HepG2 (cell line): Measurements from ENCODE around the gene KDM3A. TPM values are rescaled to one million over a fixed set of nuclear protein-coding genes. Genes with fewer than 3 reads are reported as not detected.

ENCODE experiments used
- ATAC-seq: fragments of 200-7000 bp; cut with Tn5 transposase; 3 replicates; pipeline ENCODE4 v1.9.1; 2020; ENCODE audit warnings: mild to moderate bottlenecking, moderate library complexity
- BruUV-seq: library from RNA; stranded (reverse); fragments of 400-500 nt; replicated peaks from 2 replicates; lab custom pipeline; 2021; lab: Mats Ljungman, UMichigan
- CTCF ChIA-PET: fragments of 300-600 bp; formaldehyde crosslinking; extraction: SDS; loops from one replicate; lab custom pipeline; 2021; ENCODE audit warnings: low total read pairs, inconsistent platforms, low intra/inter-chr PET ratio; lab: Yijun Ruan, JAX
- POLR2A ChIA-PET: fragments of 350-600 bp; sonication (Branson Sonifier 250); formaldehyde crosslinking; loops from one replicate; lab custom pipeline; 2020; ENCODE audit warnings: antibody characterized with exemption, inconsistent platforms; lab: Yijun Ruan, JAX
- DNase-seq: peaks from one replicate; pipeline ENCODE4 v3.0.0-alpha.2; 2015; ENCODE audit warnings: low spot score
- FAIRE-seq: peaks from 3 replicates; lab custom pipeline; 2011; peaks lifted over from hg19 to GRCh38; lab: Jason Lieb, UNC
- H2AFZ ChIP-seq: one replicate; pipeline ENCODE4 v1.6.1; 2011; ENCODE audit warnings: low read length, inconsistent platforms
- H3K27ac ChIP-seq: fragments of 300-600 bp; 3 replicates; pipeline ENCODE4 v1.8.0; 2011; ENCODE audit warnings: mixed run types, mild to moderate bottlenecking, mixed read lengths, low read length, inconsistent platforms; ENCODE audit not compliant: insufficient read depth; ENCODE audit errors: extremely low read length
- H3K27me3 ChIP-seq, 2 experiments: fragments of 200-600 bp in 1 of 2; 2 replicates in 1 of 2; 3 replicates in 1 of 2; pipeline versions ENCODE4 v1.6.0 to v1.8.0; 2011; ENCODE audit warnings: low read length in 2 of 2, mild to moderate bottlenecking in 2 of 2, moderate library complexity in 2 of 2, inconsistent platforms in 1 of 2; ENCODE audit not compliant: insufficient read depth in 2 of 2, control insufficient read depth in 1 of 2
- H3K36me3 ChIP-seq, 2 experiments: fragments of 200-600 bp in 1 of 2; replicated peaks in 1 of 2; 2 replicates in 1 of 2; 3 replicates in 1 of 2; pipeline versions ENCODE4 v1.5.1 to v1.8.0; 2011; ENCODE audit warnings: low read length in 2 of 2, inconsistent platforms in 1 of 2; ENCODE audit not compliant: insufficient read depth in 2 of 2, control insufficient read depth in 1 of 2
- H3K4me1 ChIP-seq: 2 replicates; pipeline ENCODE4 v1.5.1; 2012; ENCODE audit warnings: low read length, inconsistent platforms; ENCODE audit not compliant: insufficient read depth
- H3K4me2 ChIP-seq: 2 replicates; pipeline ENCODE4 v1.6.0; 2011; ENCODE audit warnings: low read depth, low read length, inconsistent platforms
- H3K4me3 ChIP-seq, 3 experiments: fragments of 200-600 bp in 1 of 3; sonication (generic), shearing (Covaris generic) in 1 of 3; replicated peaks in 1 of 3; 2 replicates each; pipeline ENCODE4 v1.5.1; 2011 to 2016; ENCODE audit warnings: low read length in 3 of 3, inconsistent platforms in 2 of 3, low read depth in 2 of 3, mild to moderate bottlenecking in 2 of 3, control low read depth in 1 of 3, mixed read lengths in 1 of 3; ENCODE audit not compliant: insufficient read depth in 1 of 3
- H3K79me2 ChIP-seq: one replicate; pipeline ENCODE4 v1.6.1; 2011; ENCODE audit warnings: low read length, inconsistent platforms; ENCODE audit not compliant: insufficient read depth
- H3K9ac ChIP-seq: 2 replicates; pipeline ENCODE4 v1.6.0; 2011; ENCODE audit warnings: mild to moderate bottlenecking, low read depth, low read length, inconsistent platforms; ENCODE audit not compliant: insufficient read depth
- H3K9me3 ChIP-seq: 2 replicates; pipeline ENCODE4 v1.5.1; 2012; ENCODE audit warnings: mild to moderate bottlenecking, low read length
- H4K20me1 ChIP-seq: 2 replicates; pipeline ENCODE4 v1.6.0; 2011; ENCODE audit warnings: inconsistent platforms, mild to moderate bottlenecking, low read length, moderate library complexity; ENCODE audit not compliant: insufficient read depth
- GATAD1 ChIP-seq: IDR thresholded peaks from 2 replicates; pipeline ENCODE4 v1.6.1; 2016; ENCODE audit warnings: missing genetic modification reagents, missing compliant biosample characterization
- HOXA5 ChIP-seq: sonication (generic); formaldehyde crosslinking; IDR thresholded peaks from 2 replicates; pipeline ENCODE4 v1.4.0; 2020; ENCODE audit warnings: missing genetic modification reagents
- MAZ ChIP-seq, 2 experiments: sonication (generic) in 1 of 2; formaldehyde crosslinking in 1 of 2; IDR thresholded peaks; 2 replicates each; pipeline versions ENCODE4 v1.5.0 to v1.6.1; 2012 to 2020; ENCODE audit warnings: low read depth in 2 of 2, mild to moderate bottlenecking in 2 of 2, borderline replicate concordance in 1 of 2, improper control_type of control experiment in 1 of 2, low read length in 1 of 2, missing genetic modification reagents in 1 of 2, moderate library complexity in 1 of 2
- NFKB2 ChIP-seq: sonication (generic); formaldehyde crosslinking; IDR thresholded peaks from 2 replicates; pipeline ENCODE4 v1.4.0; 2020; ENCODE audit warnings: missing genetic modification reagents, borderline replicate concordance
- PRDM10 ChIP-seq: sonication (generic); formaldehyde crosslinking; IDR thresholded peaks from 2 replicates; pipeline ENCODE4 v1.4.0; 2020; ENCODE audit warnings: low read depth, missing genetic modification reagents
- SOX6 ChIP-seq, 2 experiments: fragments of 450-650 bp in 1 of 2; sonication (generic) in 1 of 2; formaldehyde crosslinking in 1 of 2; IDR thresholded peaks; 2 replicates each; pipeline versions ENCODE4 v1.4.0 to v1.6.1; 2017 to 2020; ENCODE audit warnings: antibody characterized with exemption in 1 of 2, mild to moderate bottlenecking in 1 of 2, missing genetic modification reagents in 1 of 2
- ZBTB43 ChIP-seq: sonication (generic); formaldehyde crosslinking; conservative IDR thresholded peaks from 2 replicates; pipeline ENCODE4 v1.4.0; 2020; ENCODE audit warnings: missing genetic modification reagents
- ZFX ChIP-seq: sonication (generic); formaldehyde crosslinking; IDR thresholded peaks from 2 replicates; pipeline ENCODE4 v1.4.0; 2020; ENCODE audit warnings: mild to moderate bottlenecking, low read depth, missing genetic modification reagents, moderate library complexity
- ZNF274 ChIP-seq: sonication (generic); formaldehyde crosslinking; IDR thresholded peaks from 2 replicates; pipeline ENCODE4 v1.5.1; 2020; ENCODE audit warnings: mild to moderate bottlenecking, missing genetic modification reagents
- ZNF3 ChIP-seq: IDR thresholded peaks from 2 replicates; pipeline ENCODE4 v1.7.0; 2017; ENCODE audit warnings: inconsistent platforms
- ZNF501 ChIP-seq: sonication (generic); formaldehyde crosslinking; IDR thresholded peaks from 2 replicates; pipeline ENCODE4 v1.5.1; 2020; ENCODE audit warnings: mild to moderate bottlenecking, moderate library complexity, missing genetic modification reagents
- ZNF652 ChIP-seq: IDR thresholded peaks from 2 replicates; pipeline ENCODE4 v1.6.1; 2016; ENCODE audit warnings: low read depth, borderline replicate concordance
- ZNF891 ChIP-seq: sonication (generic); formaldehyde crosslinking; IDR thresholded peaks from 2 replicates; pipeline ENCODE4 v1.5.0; 2020; ENCODE audit warnings: mild to moderate bottlenecking, missing genetic modification reagents
- whole genome bisulfite sequencing: methylation state at CpG from one replicate; pipeline ENCODE4 v1.1.6; 2017; ENCODE audit warnings: low lambda C conversion rate; 5-methylcytosine and 5-hydroxymethylcytosine counted together
- in situ Hi-C: cut with HindIII; loops from 2 replicates; pipeline ENCODE4 v1.10.0; 2017; ENCODE audit warnings: low pct_unique_long_range_greater_than_20kb; ENCODE audit not compliant: extremely low pct_ligation_motif_present
- intact Hi-C: fragments of 100-400 bp; cut with micrococcal nuclease; formaldehyde crosslinking; loops from one replicate; pipeline ENCODE4 v1.10.0; 2022; ENCODE audit not compliant: unreplicated experiment
- polyA plus RNA-seq, 8 experiments: library from polyadenylated mRNA; depleted of rRNA in 3 of 8; stranded (reverse) in 7 of 8; unstranded in 1 of 8; fragments of >200 nt; fragmentation: Illumina TruSeq in 4 of 8; extraction: Trizol in 4 of 8; gene quantifications; 2 replicates each; pipeline versions ENCODE4 v1.2.1 to v1.2.3, GENCODE V29; 2011 to 2016; ENCODE audit warnings: low read depth in 4 of 8, missing spikeins in 1 of 8, mixed read lengths in 1 of 8; ENCODE audit not compliant: insufficient read depth in 1 of 8
- total RNA-seq, 5 experiments: library from RNA; depleted of rRNA; stranded (reverse); fragments of >200 nt; fragmentation: Illumina TruSeq; extraction: Trizol; gene quantifications; 2 replicates each; pipeline ENCODE4 v1.2.3, GENCODE V29; 2016; ENCODE audit warnings: low read depth in 1 of 5
- TF ChIP-seq, protein P1 (sequence below): sonication (generic); formaldehyde crosslinking; IDR thresholded peaks from 2 replicates; pipeline ENCODE4 v1.4.0; 2020; ENCODE audit warnings: missing genetic modification reagents

Gene KDM3A
- total and polyA plus RNA-seq, 2 of the 13 experiments (the other 11 are each of a cell fraction or from before 2014, with no cell fraction given): 21.0 to 70.2 TPM

DNA sequence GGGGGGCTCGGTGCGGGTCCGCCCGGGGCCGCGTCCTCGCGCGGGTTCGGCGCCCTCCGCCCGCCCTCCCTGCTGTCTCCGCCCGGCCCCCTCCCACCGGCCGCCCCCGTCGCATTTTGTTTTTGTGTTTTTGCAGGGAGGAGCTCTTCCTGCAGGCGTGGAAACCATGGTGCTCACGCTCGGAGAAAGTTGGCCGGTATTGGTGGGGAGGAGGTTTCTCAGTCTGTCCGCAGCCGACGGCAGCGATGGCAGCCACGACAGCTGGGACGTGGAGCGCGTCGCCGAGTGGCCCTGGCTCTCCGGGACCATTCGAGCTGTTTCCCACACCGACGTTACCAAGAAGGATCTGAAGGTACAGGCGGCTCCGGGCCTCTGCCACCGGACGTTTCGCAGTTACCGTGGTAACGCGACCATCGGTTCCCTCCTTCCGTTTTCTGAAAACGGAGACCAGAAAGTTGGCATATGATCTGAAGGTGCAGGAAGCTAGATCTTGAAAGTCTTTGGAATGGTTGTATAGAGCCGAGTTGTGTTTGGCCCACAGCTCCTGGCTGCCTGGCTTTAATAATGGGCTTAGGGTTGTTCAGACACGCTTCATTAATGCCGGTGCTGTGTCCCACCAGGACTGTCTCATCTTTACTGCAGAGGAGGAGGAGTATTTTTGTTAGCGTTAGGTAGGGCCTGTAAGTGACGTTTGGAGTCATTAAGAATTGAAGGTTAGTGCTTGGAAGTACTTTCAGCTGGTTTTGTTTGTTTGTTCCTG, 891 bp downstream of the KDM3A start:
- no TSS peak for BruUV-seq
- peaks cover 52% of the 10 kb centered on the region for H3K79me2 ChIP-seq
- H3K4me3 ChIP-seq: peak overlapping the region; percentile 70 to 97 (median 81)
- TF ChIP-seq GATAD1 (CRISPR knock-in tag) (peak; percentile 47), ZNF652 (CRISPR knock-in tag) (no peak), ZNF274 (CRISPR knock-in tag) (peak; percentile 24; the same call in 1 of the 2 replicates), ZNF501 (peak; percentile 68; the same call in 1 of the 2 replicates), SOX6 (IDR thresholded peaks at IDR 0.05) (no peak), SOX6 (CRISPR knock-in tag; IDR thresholded peaks at IDR 0.05) (peak; percentile 10; the same call in 1 of the 2 replicates), MAZ (IDR thresholded peaks at IDR 0.05; ENCODE audit: borderline replicate concordance, low read depth, low read length) (no peak), MAZ (CRISPR knock-in tag; IDR thresholded peaks at IDR 0.05; ENCODE audit: low read depth) (no peak; the same call in 1 of the 2 replicates), ZNF891 (CRISPR knock-in tag) (peak; percentile 81; the same call in 1 of the 2 replicates), ZNF3 (CRISPR knock-in tag) (0 out of 2 replicates have a peak, but pooled peaks have one; percentile 19), NFKB2 (0 out of 2 replicates have a peak, but pooled peaks have one; percentile 57), HOXA5 (CRISPR knock-in tag) (peak; percentile 70; the same call in 1 of the 2 replicates), ZFX (CRISPR knock-in tag) (peak; percentile 15; the same call in 1 of the 2 replicates), ZBTB43 (peak; percentile 59; the same call in 1 of the 2 replicates), PRDM10 (CRISPR knock-in tag) (0 out of 2 replicates have a peak, but pooled peaks have one; percentile 12)
- TF ChIP-seq, protein P1, sequence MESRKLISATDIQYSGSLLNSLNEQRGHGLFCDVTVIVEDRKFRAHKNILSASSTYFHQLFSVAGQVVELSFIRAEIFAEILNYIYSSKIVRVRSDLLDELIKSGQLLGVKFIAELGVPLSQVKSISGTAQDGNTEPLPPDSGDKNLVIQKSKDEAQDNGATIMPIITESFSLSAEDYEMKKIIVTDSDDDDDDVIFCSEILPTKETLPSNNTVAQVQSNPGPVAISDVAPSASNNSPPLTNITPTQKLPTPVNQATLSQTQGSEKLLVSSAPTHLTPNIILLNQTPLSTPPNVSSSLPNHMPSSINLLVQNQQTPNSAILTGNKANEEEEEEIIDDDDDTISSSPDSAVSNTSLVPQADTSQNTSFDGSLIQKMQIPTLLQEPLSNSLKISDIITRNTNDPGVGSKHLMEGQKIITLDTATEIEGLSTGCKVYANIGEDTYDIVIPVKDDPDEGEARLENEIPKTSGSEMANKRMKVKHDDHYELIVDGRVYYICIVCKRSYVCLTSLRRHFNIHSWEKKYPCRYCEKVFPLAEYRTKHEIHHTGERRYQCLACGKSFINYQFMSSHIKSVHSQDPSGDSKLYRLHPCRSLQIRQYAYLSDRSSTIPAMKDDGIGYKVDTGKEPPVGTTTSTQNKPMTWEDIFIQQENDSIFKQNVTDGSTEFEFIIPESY (CRISPR knock-in tag): no peak

More for the DNA sequence above, 891 bp downstream of the KDM3A start:
- ATAC-seq (peak; percentile 8), DNase-seq (peak; percentile 24), FAIRE-seq (no peak)
- CTCF ChIA-PET: no interaction called here
- H3K4me2 ChIP-seq: peak overlapping the region; percentile 85
- H3K4me1 ChIP-seq: peaks cover 47% of the 10 kb centered on the region
- H4K20me1 ChIP-seq: peaks cover 50% of the 10 kb centered on the region
- peaks cover 28% of the 10 kb centered on the region for H3K9me3 ChIP-seq
- intact Hi-C loops (loop anchor here (1.0 to 5.0 kb wide), 3 partner anchors 121 to 335 kb away; partner anchors contain the start of genes CHMP3, POLR1A, PTCD3 and RNF103), in situ Hi-C loops (no loop called here)
- POLR2A ChIA-PET: interaction anchor here (0.9 to 3.0 kb wide), 10 partner anchors 9 to 1574 kb away, joined by 3 to 14 read pairs (median 4); partner anchors contain the start of genes CHMP3, IMMT and RNU2-63P
- H3K27ac ChIP-seq: peak overlapping the region; percentile 69
- peak overlapping the region; percentile 78 for H3K9ac ChIP-seq
- 0% methylated on average over 41 of the region's 53 CpGs for WGBS
- peaks cover 13 to 36% of the 10 kb centered on the region in 2 experiments for H3K36me3 ChIP-seq
- H3K27me3 ChIP-seq: no peaks in the 10 kb centered on the region; a peak in 1 of 5 replicates
- no peak overlapping the region for H2AFZ ChIP-seq
